ENCODE measurements around the gene HS3ST5.

HS3ST5 gene

GRCh38 chr6:114284281-114284680 lies 58.5 kb downstream of the HS3ST5 start:
- no peak for DNase-seq
- intact Hi-C loops (cut with DNase I), result no loop called here

DNA sequence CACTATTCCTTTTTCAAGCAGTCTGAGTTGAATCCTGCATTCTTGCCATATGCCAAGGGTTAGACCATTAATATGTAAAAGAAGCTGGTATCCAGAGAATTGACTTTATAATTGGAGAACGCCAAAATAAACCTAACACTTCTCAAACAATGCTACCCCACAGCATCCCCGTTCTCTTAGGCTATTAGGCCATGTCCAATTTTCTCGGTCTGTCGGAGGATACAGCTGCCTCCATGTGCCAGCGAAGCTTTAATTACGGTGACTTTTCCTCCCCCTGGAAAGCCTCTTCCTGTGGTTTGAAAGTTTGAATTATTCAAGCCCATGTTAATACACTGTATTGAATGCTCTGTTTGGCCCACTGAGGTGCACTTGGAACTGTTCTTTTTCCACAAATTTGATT lies 60.5 kb downstream of the HS3ST5 start:
- intact Hi-C loops (cut with DNase I), result no loop called here
- peak in 2 of 42 donors; percentile 19 to 28 for DNase-seq

GRCh38 chr6:114281496-114281895 lies 61.3 kb downstream of the HS3ST5 start:
- no peak for DNase-seq
- intact Hi-C loops (cut with DNase I), result no loop called here

GRCh38 chr6:114280239-114280982 lies 62.4 kb downstream of the HS3ST5 start:
- no peak for DNase-seq
- intact Hi-C loops (cut with DNase I), result no loop called here

DNA sequence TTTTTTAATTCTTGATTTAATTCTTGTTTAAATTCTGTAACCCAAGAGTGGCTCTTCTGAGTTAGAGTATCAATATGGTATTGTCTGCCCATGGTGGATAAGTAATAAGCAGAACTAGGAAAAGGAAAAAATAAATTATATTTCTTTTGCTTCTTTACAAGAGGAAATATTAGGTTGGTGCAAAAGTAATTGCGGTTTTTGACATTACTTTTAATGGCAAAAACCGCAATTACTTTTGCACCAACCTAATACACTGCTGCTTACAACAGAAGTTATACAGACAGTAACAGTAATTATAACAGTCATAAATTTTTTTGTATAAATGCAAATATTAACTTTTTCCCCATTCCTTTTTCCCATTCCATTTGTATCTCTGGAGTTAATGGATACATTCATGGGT lies 65.6 kb downstream of the HS3ST5 start:
- DNase-seq, result no peak
- intact Hi-C loops (cut with DNase I), result no loop called here

DNA sequence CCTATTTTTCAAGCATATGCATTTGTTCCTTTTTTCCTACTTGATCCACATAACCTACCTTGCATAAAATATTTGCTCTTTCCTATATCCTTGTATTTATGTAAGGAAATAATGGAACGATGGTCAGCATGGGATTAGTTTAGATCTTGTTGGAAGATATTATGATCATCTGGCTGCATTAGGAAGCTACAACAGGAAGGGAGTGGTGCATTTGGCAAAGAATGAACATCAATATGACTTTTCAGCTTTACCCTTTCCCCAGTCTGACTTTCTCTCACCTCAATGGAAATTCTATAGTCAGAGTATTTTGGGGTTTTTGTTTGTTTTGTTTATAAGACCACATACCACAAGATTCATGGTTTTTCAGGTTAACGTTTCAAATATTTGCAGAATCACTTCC lies 66.0 kb downstream of the HS3ST5 start:
- intact Hi-C loops (cut with DNase I), result no loop called here

DNA sequence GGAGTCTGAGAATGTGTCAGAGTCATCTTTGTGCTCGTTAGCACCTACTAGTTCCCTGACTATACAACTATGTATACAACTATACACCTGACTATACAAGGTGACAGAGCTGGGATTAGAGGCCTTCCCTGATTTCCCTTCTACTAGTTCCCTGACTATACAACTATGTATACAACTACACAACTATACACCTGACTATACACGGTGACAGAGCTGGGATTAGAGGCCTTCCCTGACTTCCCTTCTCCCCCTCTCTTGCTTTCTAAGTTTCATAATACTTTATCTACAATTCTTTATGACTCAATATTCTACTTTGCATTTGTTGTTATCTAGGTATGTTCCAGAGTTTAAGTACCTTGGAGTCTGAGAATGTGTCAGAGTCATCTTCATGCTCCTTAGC lies 68.0 kb downstream of the HS3ST5 start:
- DNase-seq, result no peak
- intact Hi-C loops (cut with DNase I), result no loop called here

More for the DNA sequence above, 66.0 kb downstream of the HS3ST5 start:
- no peak for DNase-seq

GRCh38 chr6:114272582-114272981 lies 70.2 kb downstream of the HS3ST5 start:
- DNase-seq, result no peak
- intact Hi-C loops (cut with DNase I), result no loop called here

DNA sequence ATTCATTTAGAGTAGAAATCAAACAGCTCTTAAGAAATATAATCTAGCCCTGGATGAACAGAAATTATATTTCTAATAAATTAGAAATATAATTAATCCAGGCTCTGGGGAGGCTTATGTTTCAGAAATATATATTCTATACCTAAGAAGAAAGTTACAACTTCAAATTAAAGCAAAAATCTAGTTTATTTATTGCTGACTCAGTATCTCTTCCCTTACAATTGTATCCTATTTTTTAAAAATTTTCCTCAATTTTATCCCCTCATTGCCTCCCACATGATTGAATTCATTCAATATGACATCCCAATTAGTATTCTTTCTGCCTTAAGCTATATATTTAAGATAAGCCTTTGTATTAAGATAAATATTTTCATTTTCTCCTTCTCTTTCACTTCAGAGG lies 71.4 kb downstream of the HS3ST5 start:
- intact Hi-C loops (cut with DNase I), result no loop called here
- DNase-seq, result no peak

GRCh38 chr6:114267897-114268296 lies 74.9 kb downstream of the HS3ST5 start:
- no peak for DNase-seq
- intact Hi-C loops (cut with DNase I), result no loop called here

DNA sequence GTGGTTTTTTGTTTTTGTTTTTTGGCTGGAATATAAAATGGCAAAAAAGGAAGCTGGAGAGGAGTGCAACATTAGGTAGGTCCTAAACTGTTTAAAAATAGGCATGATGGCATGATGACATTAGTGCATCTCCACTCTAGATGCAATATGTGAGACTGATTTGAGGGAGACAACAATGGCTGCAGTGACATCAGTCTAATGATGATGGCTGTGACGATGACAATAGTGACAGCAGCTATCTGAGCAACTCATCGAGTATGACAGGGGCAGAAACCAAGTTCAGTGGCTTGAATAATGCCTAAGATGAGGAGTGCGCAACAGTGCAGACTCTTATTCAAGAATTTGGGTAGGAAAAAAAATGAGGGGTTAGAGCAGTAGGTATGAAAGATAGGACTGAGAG lies 82.0 kb downstream of the HS3ST5 start:
- no peak for DNase-seq

DNA sequence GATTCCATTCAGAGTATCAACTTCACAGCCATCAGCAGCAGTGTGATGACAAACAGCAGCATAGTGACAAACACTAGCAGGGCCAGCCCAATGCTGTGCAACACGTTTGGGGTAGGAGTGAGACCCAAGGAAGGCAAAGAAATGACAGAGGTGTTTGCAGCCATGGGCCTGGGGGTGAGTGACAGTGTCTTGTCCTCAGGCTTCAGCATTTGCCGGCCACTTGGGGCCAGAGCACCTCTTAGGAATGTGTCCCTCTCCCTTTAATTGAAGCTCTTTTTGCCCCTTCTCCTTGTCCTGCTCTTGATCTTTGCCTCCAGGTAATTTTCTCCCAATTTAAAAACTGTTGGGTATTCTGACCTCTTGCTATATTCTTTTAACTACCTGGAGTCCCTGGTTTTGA lies 84.4 kb downstream of the HS3ST5 start:
- DNase-seq, result no peak
- intact Hi-C loops (cut with DNase I), result no loop called here

More for the DNA sequence above, 82.0 kb downstream of the HS3ST5 start:
- intact Hi-C loops (cut with DNase I), result no loop called here

DNA sequence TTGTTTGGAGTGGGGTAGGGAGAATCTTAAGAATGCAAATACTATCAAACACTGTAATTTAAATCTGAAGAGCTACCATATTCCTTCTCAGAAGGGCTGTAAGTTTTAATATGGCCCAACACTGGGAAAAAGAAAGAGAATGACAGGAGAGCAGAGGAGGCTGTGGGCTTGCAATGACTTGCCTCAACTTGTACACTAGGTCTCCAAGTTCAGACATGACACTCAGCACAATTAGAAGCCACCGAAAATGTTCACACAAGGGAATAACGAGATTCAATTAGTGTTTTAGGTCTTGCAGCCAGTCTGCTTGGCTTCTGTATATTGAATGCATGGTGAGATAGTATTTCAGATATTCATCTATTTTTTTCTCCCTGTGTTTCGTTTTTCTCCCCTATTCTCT lies 89.4 kb downstream of the HS3ST5 start:
- intact Hi-C loops (cut with DNase I), result no loop called here
- no peak for DNase-seq

GRCh38 chr6:114249522-114249921 lies 93.3 kb downstream of the HS3ST5 start:
- DNase-seq, result no peak
- intact Hi-C loops (cut with DNase I), result no loop called here

GRCh38 chr6:114247101-114247500 lies 95.7 kb downstream of the HS3ST5 start:
- intact Hi-C loops (cut with DNase I), result no loop called here
- no peak for DNase-seq

GRCh38 chr6:114240796-114241195 lies 102.0 kb downstream of the HS3ST5 start:
- DNase-seq, result peak in 2 of 42 donors; percentile 13 to 15
- intact Hi-C loops (cut with DNase I), result no loop called here

GRCh38 chr6:114228675-114229074 lies 114.1 kb downstream of the HS3ST5 start:
- intact Hi-C loops (cut with DNase I), result no loop called here
- DNase-seq, result no peak

GRCh38 chr6:114227944-114228468 lies 114.8 kb downstream of the HS3ST5 start:
- intact Hi-C loops (cut with DNase I), result no loop called here
- no peak for DNase-seq

DNA sequence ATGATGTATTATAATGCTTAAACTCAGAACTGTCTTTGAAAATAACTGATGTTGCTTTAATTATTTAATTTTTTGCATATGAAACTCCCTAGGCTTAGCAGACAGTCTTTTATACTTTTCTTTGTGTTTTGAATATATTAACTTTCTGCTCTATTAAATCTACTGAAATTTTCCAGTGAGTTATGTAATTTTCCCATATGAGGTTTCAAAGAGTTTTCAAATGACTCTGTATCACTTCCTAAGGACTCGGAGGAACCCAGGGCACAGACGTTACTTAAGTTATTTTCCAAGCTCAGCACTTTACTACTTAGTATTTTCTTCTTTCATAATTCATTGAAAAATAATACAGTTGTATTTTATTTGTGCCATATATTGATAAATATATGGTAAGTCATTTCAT lies 122.6 kb downstream of the HS3ST5 start:
- DNase-seq, result peak in 1 of 42 donors; percentile 10
- intact Hi-C loops (cut with DNase I), result no loop called here

DNA sequence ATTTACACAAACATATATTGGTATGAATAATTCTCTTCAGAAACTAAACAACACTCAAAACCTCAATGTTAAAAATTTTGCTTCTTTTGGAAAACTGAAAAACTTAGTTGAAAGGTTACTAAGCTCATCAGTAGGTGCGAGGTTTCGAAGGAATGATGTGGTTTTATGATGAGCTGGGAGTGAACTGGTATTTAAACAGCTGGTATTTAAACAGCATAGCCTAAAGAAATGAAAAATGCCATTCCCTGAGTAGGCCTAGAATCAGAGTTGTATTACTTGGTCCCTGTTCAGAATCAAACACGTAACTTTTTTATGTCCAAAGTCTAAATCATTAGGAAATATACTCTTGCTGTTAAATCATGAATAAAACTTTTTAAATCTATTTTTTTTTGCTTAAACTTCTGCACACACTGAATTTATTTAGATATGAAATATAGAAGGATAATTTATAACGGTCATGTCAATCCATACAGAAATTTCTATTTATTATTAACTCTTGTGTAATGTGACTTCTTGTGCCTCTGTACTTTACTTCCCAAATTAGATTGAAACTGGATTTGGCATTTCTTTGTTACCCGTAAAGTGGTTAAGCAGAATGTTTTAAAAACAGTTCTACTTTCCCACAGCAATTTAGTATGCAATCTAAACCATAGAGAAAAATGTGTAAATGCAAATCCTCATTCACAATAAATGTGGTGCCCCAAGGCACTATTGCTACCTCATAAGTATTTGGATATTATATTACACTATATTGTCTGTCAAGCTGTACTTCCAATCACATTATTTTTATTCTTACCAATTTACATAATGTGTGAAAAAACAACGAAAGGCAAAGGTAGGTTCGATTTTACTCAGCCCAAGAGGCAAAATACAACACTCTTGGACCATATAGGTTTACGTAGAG lies 124.1 kb downstream of the HS3ST5 start:
- DNase-seq, result no peak
- intact Hi-C loops (cut with DNase I), result no loop called here

All from head of caudate nucleus (tissue), 42 donors.